H1 (cell line): ENCODE data around the gene HTR5A. TPM values are rescaled to one million over a fixed set of nuclear protein-coding genes. Genes with fewer than 3 reads are reported as not detected.

Experiments used
- CTCF ChIA-PET: fragments of 300-600 bp; sonication (Branson Sonifier 250); formaldehyde crosslinking; loops from one replicate; lab custom pipeline; 2021; ENCODE audit not compliant: partially characterized antibody; lab: Charles Lee
- POLR2A ChIA-PET: fragments of 300-600 bp; sonication (Branson Sonifier 250); formaldehyde crosslinking; loops from one replicate; lab custom pipeline; 2021; ENCODE audit warnings: inconsistent platforms; ENCODE audit not compliant: partially characterized antibody; lab: Charles Lee
- DNase-seq, 2 experiments: peaks; one replicate each; pipeline versions ENCODE4 v3.0.0 to v3.0.0-alpha.2; 2010 to 2022; ENCODE audit warnings: low spot score in 2 of 2, low read depth in 1 of 2, mixed read lengths in 1 of 2
- FAIRE-seq: peaks from 2 replicates; lab custom pipeline; 2011; peaks lifted over from hg19 to GRCh38; lab: Jason Lieb, UNC
- H2AFZ ChIP-seq: 2 replicates; pipeline ENCODE4 v1.8.1; 2012; ENCODE audit warnings: low read length, inconsistent platforms
- H2AK5ac ChIP-seq: 2 replicates; pipeline ENCODE4 v1.6.1; 2013; ENCODE audit warnings: low read depth, low read length
- H2BK120ac ChIP-seq: replicated peaks from 2 replicates; pipeline ENCODE3; 2013; ENCODE audit warnings: low read depth, low read length, inconsistent platforms
- H2BK12ac ChIP-seq: 2 replicates; pipeline ENCODE4 v1.6.1; 2013; ENCODE audit warnings: low read depth, low read length
- H2BK15ac ChIP-seq: 2 replicates; pipeline ENCODE4 v1.6.1; 2013; ENCODE audit warnings: low read length
- H2BK20ac ChIP-seq: 2 replicates; pipeline ENCODE4 v1.6.1; 2013; ENCODE audit warnings: low read length
- H2BK5ac ChIP-seq: 2 replicates; pipeline ENCODE4 v1.6.1; 2013; ENCODE audit warnings: low read depth, low read length
- H3K14ac ChIP-seq: 2 replicates; pipeline ENCODE4 v1.6.1; 2013; ENCODE audit warnings: inconsistent platforms; ENCODE audit not compliant: insufficient read length
- H3K18ac ChIP-seq: 2 replicates; pipeline ENCODE4 v1.6.1; 2013; ENCODE audit warnings: low read length; ENCODE audit errors: extremely low read depth
- H3K23ac ChIP-seq: 2 replicates; pipeline ENCODE4 v1.6.1; 2013; ENCODE audit warnings: inconsistent platforms; ENCODE audit not compliant: insufficient read length
- H3K23me2 ChIP-seq: 2 replicates; pipeline ENCODE4 v1.6.1; 2013; ENCODE audit warnings: low read depth, low read length
- H3K27ac ChIP-seq: 2 replicates; pipeline ENCODE4 v1.6.1; 2011; ENCODE audit warnings: low read depth, low read length, inconsistent platforms
- H3K27me3 ChIP-seq, 4 experiments: replicated peaks in 1 of 4; 1 replicate in 1 of 4; 2 replicates in 3 of 4; pipeline versions ENCODE4 v1.6.1 to v1.8.1; 2011 to 2013; ENCODE audit warnings: low read length in 3 of 4, mild to moderate bottlenecking in 3 of 4, inconsistent platforms in 2 of 4, mixed read lengths in 2 of 4, moderate library complexity in 1 of 4; ENCODE audit not compliant: control insufficient read depth in 3 of 4, insufficient read depth in 3 of 4; ENCODE audit errors: extremely low read depth in 1 of 4
- H3K36me3 ChIP-seq, 4 experiments: 2 replicates each; pipeline versions ENCODE4 v1.6.1 to v1.8.1; 2011 to 2013; ENCODE audit warnings: mild to moderate bottlenecking in 4 of 4, low read length in 3 of 4, moderate library complexity in 2 of 4, control low read depth in 1 of 4, inconsistent platforms in 1 of 4; ENCODE audit not compliant: insufficient read depth in 4 of 4, control insufficient read depth in 2 of 4
- H3K4ac ChIP-seq: replicated peaks from 2 replicates; pipeline ENCODE3; 2013; ENCODE audit warnings: low read length, low read depth, mixed read lengths, inconsistent platforms; ENCODE audit not compliant: insufficient read length
- H3K4me1 ChIP-seq, 4 experiments: replicated peaks in 1 of 4; 1 replicate in 1 of 4; 2 replicates in 3 of 4; pipeline versions ENCODE4 v1.6.1 to v1.8.1; 2011 to 2013; ENCODE audit warnings: low read length in 3 of 4, inconsistent platforms in 2 of 4, mixed read lengths in 1 of 4; ENCODE audit not compliant: insufficient read depth in 4 of 4, control insufficient read depth in 3 of 4
- H3K4me2 ChIP-seq, 2 experiments: 2 replicates each; pipeline versions ENCODE4 v1.6.1 to v1.8.1; 2011 to 2013; ENCODE audit warnings: low read depth in 2 of 2, low read length in 2 of 2, control low read depth in 1 of 2, inconsistent platforms in 1 of 2, mild to moderate bottlenecking in 1 of 2; ENCODE audit not compliant: insufficient read depth in 1 of 2
- H3K4me3 ChIP-seq, 4 experiments: fragments of 200-600, 300-600 bp in 1 of 4; sonication (generic), shearing (Covaris generic), sonication (Bioruptor Twin) in 1 of 4; 2 replicates each; pipeline versions ENCODE4 v1.5.1 to v1.8.1; 2011 to 2016; ENCODE audit warnings: low read length in 4 of 4, low read depth in 3 of 4, control low read depth in 2 of 4, inconsistent platforms in 2 of 4, mild to moderate bottlenecking in 2 of 4, mixed read lengths in 1 of 4, moderate library complexity in 1 of 4; ENCODE audit not compliant: insufficient read depth in 2 of 4; ENCODE audit errors: extremely low read depth in 1 of 4
- H3K56ac ChIP-seq: replicated peaks from 2 replicates; pipeline ENCODE3; 2013; ENCODE audit warnings: low read depth, mild to moderate bottlenecking, mixed read lengths, low read length, inconsistent platforms; ENCODE audit not compliant: insufficient read length
- H3K79me1 ChIP-seq: 2 replicates; pipeline ENCODE4 v1.6.1; 2013; ENCODE audit warnings: low read depth, low read length, control low read depth
- H3K79me2 ChIP-seq, 2 experiments: 2 replicates each; pipeline versions ENCODE4 v1.6.1 to v1.8.1; 2012 to 2013; ENCODE audit warnings: low read length in 2 of 2, mild to moderate bottlenecking in 2 of 2, inconsistent platforms in 1 of 2; ENCODE audit not compliant: insufficient read depth in 2 of 2, control insufficient read depth in 1 of 2
- H3K9ac ChIP-seq, 4 experiments: replicated peaks in 1 of 4; 1 replicate in 1 of 4; 2 replicates in 3 of 4; pipeline versions ENCODE4 v1.6.1 to v1.8.1; 2011 to 2013; ENCODE audit warnings: low read depth in 3 of 4, low read length in 3 of 4, control low read depth in 2 of 4, mild to moderate bottlenecking in 2 of 4, moderate library complexity in 2 of 4, inconsistent platforms in 1 of 4; ENCODE audit errors: extremely low read depth in 1 of 4
- H3K9me3 ChIP-seq, 2 experiments: 2 replicates each; pipeline versions ENCODE4 v1.6.1 to v1.8.1; 2012 to 2013; ENCODE audit warnings: mild to moderate bottlenecking in 2 of 2, moderate library complexity in 2 of 2, control low read depth in 1 of 2, inconsistent platforms in 1 of 2, low read depth in 1 of 2, low read length in 1 of 2, mixed read lengths in 1 of 2; ENCODE audit not compliant: insufficient read depth in 2 of 2
- H4K20me1 ChIP-seq, 2 experiments: replicated peaks in 1 of 2; 2 replicates each; pipeline versions ENCODE3 to v1.8.1; 2011 to 2013; ENCODE audit warnings: inconsistent platforms in 2 of 2, low read length in 2 of 2, mild to moderate bottlenecking in 1 of 2; ENCODE audit not compliant: insufficient read depth in 2 of 2, control insufficient read depth in 1 of 2
- H4K5ac ChIP-seq: 2 replicates; pipeline ENCODE4 v1.6.1; 2013; ENCODE audit warnings: low read length, low read depth, mixed read lengths, inconsistent platforms; ENCODE audit not compliant: insufficient read length
- H4K8ac ChIP-seq: 2 replicates; pipeline ENCODE4 v1.8.0; 2013; ENCODE audit warnings: mild to moderate bottlenecking, moderate library complexity, low read length, inconsistent platforms; ENCODE audit not compliant: insufficient read depth; ENCODE audit errors: extremely low read depth
- H4K91ac ChIP-seq: replicated peaks from 2 replicates; pipeline ENCODE3; 2013; ENCODE audit warnings: low read length, mixed read lengths, inconsistent platforms; ENCODE audit not compliant: insufficient read length
- ATF2 ChIP-seq: IDR thresholded peaks from 2 replicates; pipeline ENCODE4 v1.6.1; 2012; ENCODE audit warnings: low read length, inconsistent platforms
- ATF3 ChIP-seq: IDR thresholded peaks from 2 replicates; pipeline ENCODE4 v1.6.1; 2011; ENCODE audit warnings: low read depth, mild to moderate bottlenecking, low read length; ENCODE audit not compliant: insufficient read depth
- CREB1 ChIP-seq: IDR thresholded peaks from 2 replicates; pipeline ENCODE4 v1.6.1; 2012; ENCODE audit warnings: inconsistent platforms
- CTBP2 ChIP-seq: IDR thresholded peaks from 2 replicates; pipeline ENCODE4 v1.7.0; 2011; ENCODE audit warnings: borderline replicate concordance, mild to moderate bottlenecking, moderate library complexity, mixed read lengths, low read length; ENCODE audit not compliant: insufficient read depth, insufficient read length
- JUN ChIP-seq: IDR thresholded peaks from 2 replicates; pipeline ENCODE4 v1.6.1; 2011; ENCODE audit warnings: low read depth, mild to moderate bottlenecking, improper control_type of control experiment, low read length
- NANOG ChIP-seq: IDR thresholded peaks from 2 replicates; pipeline ENCODE4 v1.6.1; 2011; ENCODE audit warnings: low read length, low read depth, mild to moderate bottlenecking, inconsistent platforms; ENCODE audit not compliant: insufficient read depth, poor library complexity, severe bottlenecking
- RBBP5 ChIP-seq: IDR thresholded peaks from 2 replicates; pipeline ENCODE4 v1.7.1; 2012; ENCODE audit warnings: low read depth, mild to moderate bottlenecking, inconsistent platforms, low read length, moderate library complexity, borderline replicate concordance
- SP1 ChIP-seq: IDR thresholded peaks from 2 replicates; pipeline ENCODE4 v1.6.1; 2011; ENCODE audit warnings: low read depth, low read length
- TAF1 ChIP-seq: IDR thresholded peaks from 2 replicates; pipeline ENCODE4 v1.6.1; 2011; ENCODE audit warnings: mild to moderate bottlenecking, low read depth, low read length
- TEAD4 ChIP-seq: IDR thresholded peaks from 2 replicates; pipeline ENCODE4 v1.6.1; 2012; ENCODE audit warnings: low read depth, low read length, inconsistent platforms, mixed read lengths
- YY1 ChIP-seq: IDR thresholded peaks from 2 replicates; pipeline ENCODE4 v1.6.1; 2011; ENCODE audit warnings: low read depth, mild to moderate bottlenecking, low read length
- ZNF274 ChIP-seq: IDR thresholded peaks from 2 replicates; pipeline ENCODE4 v1.7.0; 2012; ENCODE audit warnings: low read length, borderline replicate concordance; ENCODE audit errors: extremely low read depth
- WGBS, 2 experiments: shearing (Covaris generic) in 1 of 2; methylation state at CpG; one replicate each; pipeline versions ENCODE4 v1.1.6 to v1.1.7; 2013 to 2015; ENCODE audit warnings: low lambda C conversion rate in 2 of 2, mixed read lengths in 2 of 2, inconsistent platforms in 1 of 2, low coverage in 1 of 2, missing lambda C conversion rate in 1 of 2; ENCODE audit not compliant: insufficient replicate concordance in 2 of 2, insufficient coverage in 1 of 2, insufficient read length in 1 of 2; ENCODE audit errors: extremely low coverage in 1 of 2, missing lambda C conversion rate in 1 of 2; 5-methylcytosine and 5-hydroxymethylcytosine counted together
- polyA plus RNA-seq, 7 experiments: library from polyadenylated mRNA; depleted of rRNA in 3 of 7; stranded (reverse) in 5 of 7; unstranded in 2 of 7; fragments of >200 nt in 5 of 7; fragments of 200-250 nt in 2 of 7; gene quantifications; 1 replicate in 5 of 7; 2 replicates in 1 of 7; 4 replicates in 1 of 7; pipeline versions ENCODE4 v1.2.1 to v1.2.3, GENCODE V29; 2011 to 2013; ENCODE audit warnings: missing spikeins in 2 of 7, mixed read lengths in 2 of 7
- total RNA-seq: library from RNA; stranded (reverse); fragmentation: NEBNext Ultra II Directional; extraction: Animal tissue kit (Norgen Biotek cat#: 25700); gene quantifications from 2 replicates; pipeline ENCODE4 v1.2.1, GENCODE V29; 2021

The HTR5A gene
- total and polyA plus RNA-seq, 2 of the 8 experiments (the other 6 are each of a cell fraction or from before 2014, with no cell fraction given) = 0.02 TPM; not detected in 1

GRCh38 chr7:155021699-155022145 is 48.4 kb upstream of the HTR5A start:
- ChIA-PET CTCF (interaction anchor here (0.7 to 13.3 kb wide), 13 partner anchors 8 to 282 kb away, joined by 3 to 136 read pairs (median 4); partner anchors contain the start of gene INSIG1), POLR2A (interaction anchor here (1.6 kb wide), 1 partner anchor 11 kb away, joined by 5 read pairs; no protein-coding TSS in a partner anchor)
- no peak overlapping the region for H3K56ac ChIP-seq
- no peaks in the 10 kb centered on the region; a peak in 2 of 7 replicates for H3K4me1 ChIP-seq
- H2BK15ac ChIP-seq = no peak overlapping the region
- DNase-seq (peak in 1 of 2 experiments; percentile 13), FAIRE-seq (no peak)
- no peak overlapping the region for H2AFZ ChIP-seq
- no peaks in the 10 kb centered on the region for H4K20me1 ChIP-seq
- H3K4me3 ChIP-seq = no peak overlapping the region
- no peak overlapping the region for H3K9ac ChIP-seq
- no peak overlapping the region for H2BK5ac ChIP-seq
- H4K8ac ChIP-seq = no peak overlapping the region
- H2AK5ac ChIP-seq = no peak overlapping the region
- H3K23ac ChIP-seq = no peak overlapping the region
- H2BK12ac ChIP-seq = no peak overlapping the region
- H2BK20ac ChIP-seq = no peak overlapping the region
- H2BK120ac ChIP-seq = no peak overlapping the region
- H3K36me3 ChIP-seq = no peaks in the 10 kb centered on the region
- H4K5ac ChIP-seq = no peak overlapping the region
- H3K4me2 ChIP-seq = no peak overlapping the region
- no peak overlapping the region for H3K14ac ChIP-seq
- H3K4ac ChIP-seq = no peak overlapping the region
- no peaks in the 10 kb centered on the region; a peak in 1 of 7 replicates for H3K27me3 ChIP-seq
- H3K18ac ChIP-seq = no peak overlapping the region
- H3K23me2 ChIP-seq = no peaks in the 10 kb centered on the region
- no peaks in the 10 kb centered on the region for H3K79me1 ChIP-seq
- no peaks in the 10 kb centered on the region for H3K79me2 ChIP-seq
- no peak overlapping the region for H3K27ac ChIP-seq
- H4K91ac ChIP-seq = no peak overlapping the region
- WGBS, 2 experiments = 94% methylated on average over 7 of the region's 7 CpGs; no CpG with 5 or more reads in 1 of the 2 experiments
- H3K9me3 ChIP-seq = no peaks in the 10 kb centered on the region
- TF ChIP-seq SP1 = no peak
- TF ChIP-seq RBBP5 = no peak
- TF ChIP-seq JUN = no peak
- TF ChIP-seq YY1 = no peak
- TF ChIP-seq CREB1 = no peak
- TF ChIP-seq TAF1 = no peak
- TF ChIP-seq ATF2 = no peak
- TF ChIP-seq TEAD4 = no peak
- no peak for TF ChIP-seq CTBP2
- TF ChIP-seq ZNF274 = no peak
- TF ChIP-seq ATF3 = no peak
- no peak for TF ChIP-seq NANOG
